Stimulated activated CD4-positive, alpha-beta T cell treated with anti-CD3 and anti-CD28 coated beads, Interleukin-1b, Interleukin-23, amount 100 ng/mL, for 4 hours (primary cell): ENCODE results near the gene PSTK.

ENCODE experiments used
- DNase-seq, 2 donors: peaks; one replicate each; pipeline ENCODE4 v3.0.0-alpha.2; 2020; ENCODE audit warnings: low read depth in 2 of 2

Gene PSTK

DNA sequence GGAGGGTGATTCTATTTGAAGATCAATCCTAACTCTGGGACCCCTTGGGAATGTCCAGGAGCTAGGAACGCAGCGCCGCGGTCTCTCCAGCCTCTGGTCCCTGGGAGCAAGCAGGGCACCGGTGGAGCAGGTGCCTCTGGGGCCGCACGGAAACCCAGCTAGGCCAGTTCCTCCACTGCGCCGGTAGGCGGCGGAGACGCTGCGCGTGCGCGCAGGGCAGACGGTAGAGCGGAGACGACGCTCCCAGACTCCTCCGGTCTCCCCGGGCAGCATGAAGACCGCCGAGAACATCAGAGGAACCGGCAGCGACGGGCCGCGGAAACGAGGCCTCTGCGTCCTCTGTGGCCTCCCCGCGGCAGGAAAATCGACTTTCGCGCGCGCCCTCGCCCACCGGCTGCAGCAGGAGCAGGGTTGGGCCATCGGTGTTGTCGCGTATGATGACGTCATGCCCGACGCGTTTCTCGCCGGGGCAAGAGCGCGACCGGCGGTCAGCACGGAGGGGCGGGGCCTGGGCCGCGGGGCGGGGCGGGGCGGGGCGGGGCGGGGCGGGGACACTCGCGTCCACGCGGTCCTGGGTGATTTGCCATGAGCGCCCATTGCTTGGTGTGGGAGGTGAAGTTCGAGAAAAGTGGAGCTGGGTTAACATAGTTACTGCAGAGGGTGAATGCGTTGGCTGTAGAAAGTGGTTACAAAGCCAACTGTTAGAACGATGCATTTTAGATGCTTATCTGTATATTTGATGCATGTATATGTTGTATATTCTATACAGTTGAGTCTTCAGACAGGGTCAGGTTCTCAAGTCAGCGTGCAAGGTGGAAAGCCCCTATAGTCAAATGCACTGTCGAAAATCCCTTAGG is at the start of gene PSTK:
PSTK (plus strand) TSS at position 193 of the 857 bp plus-strand sequence; CDS start at position 272, 79 bp downstream.
- DNase-seq: peak; percentile 78 to 83

GRCh38 chr10:122931088-122931906 is 48.9 kb upstream of the PSTK start:
- no peak for DNase-seq

GRCh38 chr10:122939133-122939855 is 40.9 kb upstream of the PSTK start:
- no peak for DNase-seq

GRCh38 chr10:122939856-122940543 is 40.2 kb upstream of the PSTK start:
- no peak for DNase-seq

DNA sequence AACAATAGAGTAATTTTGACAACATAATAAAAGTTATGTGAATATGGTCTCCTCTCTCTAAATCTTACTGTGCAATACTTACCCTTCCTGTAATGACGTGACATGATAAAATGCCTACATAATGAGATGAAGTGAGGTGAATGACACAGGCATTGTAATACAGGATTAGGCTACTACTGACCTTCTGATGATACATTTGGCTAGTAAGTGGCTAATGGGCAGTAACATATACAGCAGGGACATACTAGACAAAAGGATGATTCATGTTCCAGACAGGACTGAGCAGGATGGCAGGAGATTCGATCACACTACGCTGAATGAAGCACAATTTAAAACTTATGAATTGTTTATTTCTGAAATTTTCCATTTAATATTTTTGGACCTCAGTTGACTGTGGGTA is 30.9 kb upstream of the PSTK start:
- no peak for DNase-seq

DNA sequence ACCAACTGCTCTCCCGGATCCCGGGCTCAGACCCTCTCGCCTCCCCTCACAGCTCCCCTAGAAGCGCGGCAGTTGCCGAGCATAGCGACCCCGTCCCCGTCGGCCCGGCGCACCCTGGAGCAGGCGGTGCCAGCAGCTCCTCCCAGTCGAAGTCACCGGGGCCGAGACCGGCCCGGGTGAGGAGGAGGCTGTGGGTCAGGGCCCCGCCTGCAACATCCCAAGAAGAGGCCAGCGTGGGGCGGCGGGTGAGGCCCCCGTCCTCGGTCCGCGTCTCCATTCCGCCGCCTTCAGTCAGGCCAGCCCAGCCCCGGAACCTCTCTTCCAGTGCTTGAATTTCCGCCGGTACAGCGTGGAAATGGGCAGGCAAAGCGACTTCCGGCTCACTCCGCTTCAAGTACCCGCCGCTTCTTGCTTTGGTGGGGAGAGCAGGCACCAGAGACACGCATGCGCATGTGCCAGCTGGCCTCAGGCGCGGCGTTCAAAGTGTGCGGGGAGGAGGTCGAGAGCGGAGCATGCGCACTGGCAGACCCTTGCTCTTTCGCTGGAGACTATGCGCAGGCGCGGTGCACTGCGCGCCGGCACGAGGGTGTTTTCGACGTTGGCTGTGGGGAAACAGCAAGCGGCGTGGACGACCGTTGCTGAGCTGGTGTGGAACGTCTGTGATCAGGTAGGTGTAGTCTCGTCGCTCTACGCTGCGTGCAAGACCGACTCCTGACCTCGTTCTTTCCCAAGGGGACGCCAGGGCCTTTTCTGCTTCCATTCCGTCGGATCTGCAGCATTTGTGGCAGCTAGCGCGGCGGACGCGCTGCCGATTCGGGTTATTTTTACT is 26.1 kb upstream of the PSTK start, which contains the start of gene C10orf88:
C10orf88 (minus strand) TSS at position 326 of the 829 bp plus-strand sequence; CDS start at position 277, 49 bp downstream.
- DNase-seq: peak; percentile 94 to 96

DNA sequence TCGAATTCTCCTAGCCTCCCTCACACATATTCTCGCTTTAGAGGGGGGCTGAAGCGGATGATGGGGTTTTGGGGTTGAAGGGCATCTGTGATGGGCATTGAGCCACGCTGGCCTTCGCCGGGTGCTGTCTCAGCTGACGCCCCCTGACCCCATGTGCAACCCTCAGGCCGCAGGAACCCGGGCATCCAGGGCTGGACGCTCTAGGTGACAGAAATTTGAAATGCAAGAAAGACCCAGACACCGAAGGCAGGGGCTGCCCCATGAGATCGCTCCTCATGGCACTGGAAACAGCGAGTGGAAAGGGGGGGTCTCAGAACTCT is 25.5 kb upstream of the PSTK start:
- DNase-seq: no peak

DNA sequence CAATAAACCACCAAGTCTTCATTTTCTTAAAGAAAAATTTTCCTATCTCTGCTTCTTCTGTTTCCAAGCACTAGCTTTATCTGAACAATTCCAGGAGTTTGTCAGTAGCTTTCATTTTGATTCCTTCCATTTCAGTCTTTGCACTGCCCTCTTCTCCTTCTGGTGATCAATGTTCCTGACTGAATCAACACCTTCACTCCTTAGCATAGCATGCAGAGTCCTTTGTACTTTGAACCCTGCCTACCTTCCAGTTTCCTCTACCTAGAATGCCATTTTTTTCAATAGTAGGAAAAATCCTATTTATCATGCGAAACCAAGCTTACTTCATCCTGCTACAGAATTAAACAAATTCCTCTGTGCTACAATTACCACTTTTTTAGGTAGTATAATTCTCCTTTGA is 24.3 kb upstream of the PSTK start:
- DNase-seq: no peak

DNA sequence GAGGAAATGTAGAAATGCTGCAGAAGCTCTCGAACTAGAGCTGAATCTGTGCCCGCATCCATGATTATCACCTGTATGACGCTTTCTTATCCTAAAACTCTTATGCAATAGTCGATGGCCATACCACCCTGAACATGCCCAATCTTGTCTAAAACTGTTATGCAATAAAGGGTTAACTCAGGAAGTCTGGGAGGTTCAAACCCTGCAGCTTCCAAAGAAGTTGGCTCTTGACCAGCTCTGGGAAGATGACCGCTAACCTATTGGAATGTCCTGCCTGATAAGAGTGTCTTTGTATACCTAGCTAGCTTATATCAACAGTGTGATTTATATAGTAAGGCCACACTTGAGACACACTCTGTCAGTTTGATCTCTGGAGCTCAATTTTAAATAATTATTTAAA is 22.7 kb upstream of the PSTK start:
- DNase-seq: no peak

- no peak for DNase-seq
These were observed 17.8 kb upstream of the PSTK start for GRCh38 chr10:122962405-122962804.

GRCh38 chr10:122966879-122967278 is 13.3 kb upstream of the PSTK start:
- DNase-seq: no peak

GRCh38 chr10:122968698-122969097 is 11.5 kb upstream of the PSTK start:
- no peak for DNase-seq

- DNase-seq: no peak
These were observed 6.2 kb upstream of the PSTK start for GRCh38 chr10:122974023-122974422.

DNA sequence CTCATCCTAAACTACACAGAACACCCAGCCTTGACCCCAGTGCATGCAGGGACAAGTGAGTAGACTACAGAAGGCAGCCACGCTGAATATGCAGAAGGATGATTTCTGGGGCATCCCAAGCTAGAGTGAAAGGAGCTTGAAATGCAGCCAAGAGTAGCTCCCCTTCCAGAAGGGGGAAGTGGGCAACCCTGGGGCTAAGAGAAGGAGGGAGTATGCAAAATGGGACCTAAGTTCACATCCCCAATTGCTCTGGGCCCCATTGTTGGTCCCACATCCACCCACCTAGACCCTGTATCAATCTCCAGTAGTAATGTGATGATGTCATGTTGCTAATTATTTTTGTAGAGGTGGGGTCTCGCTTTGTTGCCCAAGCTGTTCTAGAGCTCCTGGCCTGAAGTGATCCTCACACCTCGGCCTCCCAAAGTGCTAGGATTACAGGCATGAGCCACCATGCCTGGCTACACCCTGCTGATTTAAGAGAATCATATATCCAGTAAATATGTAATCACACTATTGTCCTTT is 5.6 kb upstream of the PSTK start:
- no peak for DNase-seq

DNA sequence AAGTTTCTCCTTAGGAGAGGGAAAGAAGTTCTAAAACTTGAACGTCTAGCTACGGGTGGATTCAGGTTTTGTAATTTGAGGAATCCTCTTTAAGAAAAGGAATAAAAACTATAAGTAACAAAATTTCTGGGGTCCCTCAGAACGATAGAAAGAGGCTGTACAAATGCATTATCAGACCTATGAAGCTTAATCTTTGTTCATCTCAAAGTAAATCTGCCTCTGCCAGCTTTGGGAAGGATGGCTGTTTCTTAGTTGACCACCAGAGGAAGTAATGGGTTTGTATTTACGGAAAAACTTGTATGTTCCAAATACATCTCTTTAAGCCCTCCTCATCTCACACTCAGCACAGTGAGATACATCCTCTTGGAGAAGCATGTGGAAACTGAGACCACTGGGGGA is 864 bp downstream of the PSTK start:
- no peak for DNase-seq

GRCh38 chr10:122983898-122984297 is 3.7 kb downstream of the PSTK start:
- no peak for DNase-seq

DNA sequence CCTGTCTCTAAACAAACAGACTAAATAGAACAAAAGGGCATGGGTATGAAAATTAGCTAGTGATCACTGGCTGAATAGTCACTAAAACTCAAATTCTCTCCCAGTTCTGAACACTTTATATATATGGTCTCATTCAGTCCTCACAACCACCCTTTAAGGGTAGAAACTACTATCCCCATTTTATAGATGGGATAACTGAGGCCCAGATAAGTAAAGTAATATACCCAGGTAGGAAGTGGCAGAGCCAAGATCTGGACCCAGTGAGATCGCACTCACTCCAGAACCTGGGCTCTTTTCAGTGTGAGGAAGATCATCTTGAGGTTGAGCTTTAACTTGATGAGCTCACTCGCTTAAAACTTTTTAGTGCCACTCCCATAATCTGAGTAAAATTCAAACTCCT is 4.5 kb downstream of the PSTK start:
- DNase-seq: no peak

GRCh38 chr10:122986335-122986734 is 6.1 kb downstream of the PSTK start:
- no peak for DNase-seq

DNA sequence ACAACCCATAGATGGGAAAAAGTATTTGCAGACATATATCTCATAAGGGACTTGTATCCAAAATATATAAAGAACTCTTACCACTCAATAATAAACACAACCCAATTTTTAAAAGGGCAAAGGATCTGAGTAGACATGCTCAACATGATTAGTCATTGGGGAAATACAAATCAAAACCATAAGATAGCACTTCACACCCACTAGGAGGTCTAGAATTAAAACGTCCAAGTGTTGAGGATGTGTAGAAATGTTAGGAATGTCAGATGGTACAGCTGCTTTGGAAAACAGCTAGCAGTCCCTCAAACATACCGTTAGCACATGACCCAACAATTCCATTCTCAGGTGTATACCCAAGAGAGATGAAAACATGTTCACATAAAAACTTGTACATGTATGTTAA is 8.3 kb downstream of the PSTK start:
- no peak for DNase-seq

DNA sequence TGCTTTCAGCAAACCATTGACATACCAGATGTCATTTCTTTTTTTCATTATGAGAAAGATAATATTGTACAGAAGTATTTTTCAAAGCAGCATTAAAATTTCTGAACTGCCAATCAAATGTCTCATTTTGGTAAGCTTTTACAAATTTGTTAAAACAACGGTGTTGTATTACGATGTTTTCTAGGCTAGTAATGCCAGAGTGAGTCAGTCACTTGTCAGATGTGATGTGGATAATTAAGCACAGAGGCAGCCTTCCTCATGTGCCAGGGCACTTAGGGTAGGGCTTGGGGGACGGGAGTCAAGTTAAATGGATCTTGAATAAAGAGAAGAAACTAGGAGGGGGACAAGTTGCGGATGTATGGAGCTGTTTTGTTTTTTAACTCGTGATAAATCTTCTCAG is 10.1 kb downstream of the PSTK start:
- no peak for DNase-seq
